Colonic mucosa (tissue), 4 donors: ENCODE data around the gene TRIM29. TPM values are rescaled to one million over a fixed set of nuclear protein-coding genes. Genes with fewer than 3 reads are reported as not detected.

Experiments used
- DNase-seq: peaks from one replicate; pipeline ENCODE4 v3.0.0-alpha.2; 2020
- H3K27ac ChIP-seq: fragments of 200-600 bp; one replicate; pipeline ENCODE4 v1.8.0; 2021
- H3K27me3 ChIP-seq: fragments of 200-600 bp; one replicate; pipeline ENCODE4 v1.8.0; 2021
- H3K36me3 ChIP-seq: fragments of 200-600 bp; one replicate; pipeline ENCODE4 v1.8.0; 2021
- H3K4me1 ChIP-seq: fragments of 200-600 bp; one replicate; pipeline ENCODE4 v1.8.0; 2021; ENCODE audit warnings: mild to moderate bottlenecking
- H3K4me3 ChIP-seq: fragments of 200-600 bp; one replicate; pipeline ENCODE4 v1.8.0; 2021
- H3K9ac ChIP-seq, 2 donors: one replicate each; pipeline ENCODE4 v1.7.0; 2013; ENCODE audit warnings: control low read depth in 2 of 2, low read depth in 2 of 2, low read length in 2 of 2
- H3K9me3 ChIP-seq: fragments of 200-600 bp; one replicate; pipeline ENCODE4 v1.8.0; 2021
- CTCF ChIP-seq: fragments of 200-600 bp; IDR thresholded peaks from one replicate; pipeline ENCODE4 v1.8.0; 2022; ENCODE audit warnings: antibody characterized with exemption, mild to moderate bottlenecking
- intact Hi-C: fragments of 100-400 bp; cut with DNase I; formaldehyde crosslinking; loops from one replicate; pipeline ENCODE4 v1.14.1; 2022
- total RNA-seq, 2 donors: library from RNA; stranded (reverse); fragmentation: NEBNext Ultra II Directional in 1 of 2; extraction: Animal tissue kit (Norgen Biotek cat#: 25700) in 1 of 2; gene quantifications; one replicate each; pipeline ENCODE4 v1.2.1, GENCODE V29; 2021
- donor health status: healthy.
- donor health status: DM: no; HTN: no; CAD: no.
- donor health status: DM: no; HTN: no; CAD: no.

TRIM29 gene
- total RNA-seq, 2 donors from 2014 or later = 3.4 to 4.0 TPM

- Histone ChIP-seq H3K9ac (no peak overlapping the region), H3K36me3 (no peaks in the 10 kb centered on the region), H3K4me3 (no peak overlapping the region), H3K27me3 (no peaks in the 10 kb centered on the region), H3K27ac (no peak overlapping the region), H3K9me3 (no peaks in the 10 kb centered on the region), H3K4me1 (no peaks in the 10 kb centered on the region)
- DNase-seq = no peak
- intact Hi-C loops = no loop called here
- no peak for TF ChIP-seq CTCF
Observed at GRCh38 chr11:120096369-120097191, 41.3 kb downstream of the TRIM29 start.

DNA sequence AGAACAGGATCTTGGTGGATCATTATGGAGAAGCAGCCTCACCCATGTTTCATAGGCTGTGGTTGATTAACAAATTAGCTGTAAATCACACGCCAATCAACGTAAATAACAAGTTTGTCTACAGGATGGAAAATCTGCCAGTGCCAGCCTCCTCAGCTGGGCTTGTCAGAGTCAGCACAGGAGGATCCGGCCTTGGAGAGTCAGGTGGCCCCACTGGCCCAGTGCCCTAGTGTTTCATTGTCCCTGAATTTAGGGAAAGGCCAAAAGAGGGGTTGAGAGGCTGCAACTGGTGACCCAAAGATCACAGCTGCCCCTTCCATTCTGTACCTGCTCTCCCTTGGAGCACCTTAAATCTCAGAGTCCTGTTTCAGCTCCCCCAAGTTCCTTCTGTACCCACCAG is 42.4 kb downstream of the TRIM29 start:
- no peak for DNase-seq
- H3K4me1 ChIP-seq = no peaks in the 10 kb centered on the region
- no peak overlapping the region for H3K9ac ChIP-seq
- no peak overlapping the region for H3K4me3 ChIP-seq
- no peak overlapping the region for H3K27ac ChIP-seq
- no peaks in the 10 kb centered on the region for H3K27me3 ChIP-seq
- TF ChIP-seq CTCF = no peak
- intact Hi-C loops = no loop called here
- H3K9me3 ChIP-seq = no peaks in the 10 kb centered on the region
- no peaks in the 10 kb centered on the region for H3K36me3 ChIP-seq

GRCh38 chr11:120091701-120092100 is 46.2 kb downstream of the TRIM29 start:
- no peak overlapping the region for H3K9ac ChIP-seq
- no peaks in the 10 kb centered on the region for H3K27me3 ChIP-seq
- no peak for DNase-seq
- no peak overlapping the region for H3K27ac ChIP-seq
- no peaks in the 10 kb centered on the region for H3K4me1 ChIP-seq
- H3K9me3 ChIP-seq = no peaks in the 10 kb centered on the region
- H3K36me3 ChIP-seq = no peaks in the 10 kb centered on the region
- no peak overlapping the region for H3K4me3 ChIP-seq
- intact Hi-C loops = no loop called here
- TF ChIP-seq CTCF = no peak

- Histone ChIP-seq H3K27me3 (no peaks in the 10 kb centered on the region), H3K4me3 (no peak overlapping the region), H3K36me3 (no peaks in the 10 kb centered on the region), H3K9ac (no peak overlapping the region), H3K27ac (no peak overlapping the region), H3K9me3 (no peaks in the 10 kb centered on the region), H3K4me1 (no peaks in the 10 kb centered on the region)
- intact Hi-C loops = no loop called here
- no peak for DNase-seq
- no peak for TF ChIP-seq CTCF
Observed at GRCh38 chr11:120091121-120091520, 46.8 kb downstream of the TRIM29 start.

GRCh38 chr11:120090411-120090810 is 47.5 kb downstream of the TRIM29 start:
- DNase-seq = no peak
- no peaks in the 10 kb centered on the region for H3K9me3 ChIP-seq
- no peaks in the 10 kb centered on the region for H3K27me3 ChIP-seq
- H3K4me3 ChIP-seq = no peak overlapping the region
- no peaks in the 10 kb centered on the region for H3K36me3 ChIP-seq
- no peaks in the 10 kb centered on the region for H3K4me1 ChIP-seq
- TF ChIP-seq CTCF = no peak
- H3K9ac ChIP-seq = no peak overlapping the region
- intact Hi-C loops = no loop called here
- H3K27ac ChIP-seq = no peak overlapping the region
